Neural cell (in vitro differentiated cells): ENCODE results near the gene RAB34.

ENCODE experiments used
- CTCF ChIP-seq: fragments of 450-650 bp; IDR thresholded peaks from 2 replicates; pipeline ENCODE4 v1.5.1; 2014; ENCODE audit warnings: antibody characterized with exemption, mild to moderate bottlenecking, moderate library complexity; ENCODE audit not compliant: poor library complexity, severe bottlenecking
- EP300 ChIP-seq: fragments of 450-650 bp; conservative IDR thresholded peaks from 2 replicates; pipeline ENCODE4 v1.6.1; 2014; ENCODE audit warnings: antibody characterized with exemption, mild to moderate bottlenecking, moderate library complexity; ENCODE audit not compliant: poor library complexity, severe bottlenecking
- EZH2 ChIP-seq: fragments of 200-600, 300-800 bp; shearing (Covaris generic), sonication (generic); IDR thresholded peaks from 2 replicates; pipeline ENCODE4 v1.6.1; 2014; ENCODE audit warnings: antibody characterized with exemption, low read length, borderline replicate concordance, mild to moderate bottlenecking; ENCODE audit not compliant: insufficient read depth, poor library complexity, severe bottlenecking
- MXI1 ChIP-seq: fragments of 450-650 bp; conservative IDR thresholded peaks from 2 replicates; pipeline ENCODE4 v1.6.1; 2014; ENCODE audit warnings: antibody characterized with exemption, mild to moderate bottlenecking; ENCODE audit not compliant: poor library complexity, severe bottlenecking
- POLR2AphosphoS5 ChIP-seq: IDR thresholded peaks from 2 replicates; pipeline ENCODE4 v1.6.1; 2012
- RAD21 ChIP-seq: fragments of 450-650 bp; conservative IDR thresholded peaks from 2 replicates; pipeline ENCODE4 v1.6.1; 2014; ENCODE audit warnings: antibody characterized with exemption, mild to moderate bottlenecking, moderate library complexity
- SMC3 ChIP-seq: fragments of 450-650 bp; conservative IDR thresholded peaks from 2 replicates; pipeline ENCODE4 v1.6.1; 2014; ENCODE audit warnings: antibody characterized with exemption, mild to moderate bottlenecking, moderate library complexity; ENCODE audit not compliant: poor library complexity
- TF ChIP-seq, protein P1 (sequence below): IDR thresholded peaks from 2 replicates; pipeline ENCODE4 v1.6.1; 2012; ENCODE audit warnings: borderline replicate concordance

DNA sequence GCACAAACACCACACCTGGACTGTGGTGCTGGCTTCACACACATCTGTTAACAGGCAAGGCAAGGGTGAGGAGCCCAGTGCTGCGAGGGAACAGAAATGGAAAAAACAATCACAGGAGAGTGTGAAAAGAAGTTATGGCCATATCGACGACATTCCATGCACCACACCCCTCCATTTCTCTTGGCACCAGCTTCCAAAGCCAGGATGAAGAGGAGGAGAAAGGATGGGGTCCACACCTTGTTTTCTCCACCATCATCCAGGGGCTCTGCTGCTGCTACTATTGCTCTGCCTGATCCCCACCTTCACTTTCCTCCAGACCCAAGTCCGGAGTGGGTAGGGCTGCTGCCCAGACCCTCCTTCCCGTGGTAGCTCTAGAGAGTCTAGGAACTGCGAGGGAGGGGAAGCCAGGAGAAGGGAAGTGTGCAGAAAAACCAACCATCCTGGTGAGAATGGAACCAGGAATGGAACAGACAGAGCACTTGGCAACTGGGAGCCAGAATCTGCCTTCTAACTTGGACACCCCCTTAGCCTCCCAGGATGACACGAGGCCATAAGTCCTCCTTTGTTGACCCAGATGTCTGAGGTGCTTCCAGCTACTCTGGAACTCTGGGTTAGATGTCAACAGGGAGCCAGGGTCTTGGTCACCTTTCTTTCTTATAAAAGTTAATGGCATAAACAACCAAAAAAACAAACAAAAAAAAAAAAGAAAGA, 4.8 kb downstream of the RAB34 start:
- TF ChIP-seq, protein P1, sequence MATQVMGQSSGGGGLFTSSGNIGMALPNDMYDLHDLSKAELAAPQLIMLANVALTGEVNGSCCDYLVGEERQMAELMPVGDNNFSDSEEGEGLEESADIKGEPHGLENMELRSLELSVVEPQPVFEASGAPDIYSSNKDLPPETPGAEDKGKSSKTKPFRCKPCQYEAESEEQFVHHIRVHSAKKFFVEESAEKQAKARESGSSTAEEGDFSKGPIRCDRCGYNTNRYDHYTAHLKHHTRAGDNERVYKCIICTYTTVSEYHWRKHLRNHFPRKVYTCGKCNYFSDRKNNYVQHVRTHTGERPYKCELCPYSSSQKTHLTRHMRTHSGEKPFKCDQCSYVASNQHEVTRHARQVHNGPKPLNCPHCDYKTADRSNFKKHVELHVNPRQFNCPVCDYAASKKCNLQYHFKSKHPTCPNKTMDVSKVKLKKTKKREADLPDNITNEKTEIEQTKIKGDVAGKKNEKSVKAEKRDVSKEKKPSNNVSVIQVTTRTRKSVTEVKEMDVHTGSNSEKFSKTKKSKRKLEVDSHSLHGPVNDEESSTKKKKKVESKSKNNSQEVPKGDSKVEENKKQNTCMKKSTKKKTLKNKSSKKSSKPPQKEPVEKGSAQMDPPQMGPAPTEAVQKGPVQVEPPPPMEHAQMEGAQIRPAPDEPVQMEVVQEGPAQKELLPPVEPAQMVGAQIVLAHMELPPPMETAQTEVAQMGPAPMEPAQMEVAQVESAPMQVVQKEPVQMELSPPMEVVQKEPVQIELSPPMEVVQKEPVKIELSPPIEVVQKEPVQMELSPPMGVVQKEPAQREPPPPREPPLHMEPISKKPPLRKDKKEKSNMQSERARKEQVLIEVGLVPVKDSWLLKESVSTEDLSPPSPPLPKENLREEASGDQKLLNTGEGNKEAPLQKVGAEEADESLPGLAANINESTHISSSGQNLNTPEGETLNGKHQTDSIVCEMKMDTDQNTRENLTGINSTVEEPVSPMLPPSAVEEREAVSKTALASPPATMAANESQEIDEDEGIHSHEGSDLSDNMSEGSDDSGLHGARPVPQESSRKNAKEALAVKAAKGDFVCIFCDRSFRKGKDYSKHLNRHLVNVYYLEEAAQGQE = no peak
- TF ChIP-seq POLR2AphosphoS5 (no peak), MXI1 (no peak), CTCF (no peak), EP300 (no peak), RAD21 (no peak), EZH2 (no peak), SMC3 (no peak)
